Activated CD4-positive, alpha-beta T cell treated with anti-CD3 and anti-CD28 coated beads, Interleukin-2, amount 10 ng/mL, durations not matched to agents 24 days and 14 days (primary cell): ENCODE data around the gene TSPAN6. TPM values are rescaled to one million over a fixed set of nuclear protein-coding genes. Genes with fewer than 3 reads are reported as not detected.

Source experiments
- DNase-seq: peaks from one replicate; pipeline ENCODE4 v3.0.0; 2022
- H3K27ac Mint-ChIP-seq: one replicate; pipeline ENCODE4 v1.8.0; 2022; ENCODE audit warnings: mild to moderate bottlenecking, mixed read lengths
- H3K27me3 Mint-ChIP-seq: one replicate; pipeline ENCODE4 v1.8.0; 2022; ENCODE audit warnings: mixed read lengths
- H3K36me3 Mint-ChIP-seq: one replicate; pipeline ENCODE4 v1.8.0; 2022; ENCODE audit warnings: low read depth, mild to moderate bottlenecking, mixed read lengths
- H3K4me1 Mint-ChIP-seq: one replicate; pipeline ENCODE4 v1.8.0; 2021; ENCODE audit warnings: mixed read lengths
- H3K4me3 Mint-ChIP-seq: one replicate; pipeline ENCODE4 v1.8.0; 2022; ENCODE audit warnings: mild to moderate bottlenecking, moderate library complexity, mixed read lengths
- H3K9me3 Mint-ChIP-seq: one replicate; pipeline ENCODE4 v1.8.0; 2021; ENCODE audit warnings: mixed read lengths
- intact Hi-C: fragments of 100-400 bp; cut with micrococcal nuclease; formaldehyde crosslinking; loops from one replicate; pipeline ENCODE4 v1.15.1; 2023
- total RNA-seq: library from RNA; stranded (reverse); gene quantifications from 2 replicates; pipeline ENCODE4 v1.2.3, GENCODE V29; 2022

TSPAN6 gene, protein sequence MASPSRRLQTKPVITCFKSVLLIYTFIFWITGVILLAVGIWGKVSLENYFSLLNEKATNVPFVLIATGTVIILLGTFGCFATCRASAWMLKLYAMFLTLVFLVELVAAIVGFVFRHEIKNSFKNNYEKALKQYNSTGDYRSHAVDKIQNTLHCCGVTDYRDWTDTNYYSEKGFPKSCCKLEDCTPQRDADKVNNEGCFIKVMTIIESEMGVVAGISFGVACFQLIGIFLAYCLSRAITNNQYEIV
- total RNA-seq = 0.12 TPM in 1 of 2 replicates, not detected in the other

- Mint-ChIP-seq H3K9me3 (no peaks in the 10 kb centered on the region), H3K4me3 (peak within 1 kb of the TSS; percentile 88), H3K4me1 (peaks cover 6% of the 10 kb centered on the region), H3K27me3 (peaks cover 24% of the 10 kb centered on the region), H3K36me3 (no peaks in the 10 kb centered on the region), H3K27ac (peak within 1 kb of the TSS; percentile 57)
- intact Hi-C loops = loop anchor here (2.0 kb wide), 1 partner anchor 124 kb away; no protein-coding TSS in a partner anchor
- peak; percentile 88 for DNase-seq
Measured at GRCh38 chrX:100636321-100636991, at the start of gene TSPAN6. Gene TSPAN6, minus strand, starts transcription at chrX:100636806. Its CDS starts 112 bp downstream, at chrX:100636694.

DNA sequence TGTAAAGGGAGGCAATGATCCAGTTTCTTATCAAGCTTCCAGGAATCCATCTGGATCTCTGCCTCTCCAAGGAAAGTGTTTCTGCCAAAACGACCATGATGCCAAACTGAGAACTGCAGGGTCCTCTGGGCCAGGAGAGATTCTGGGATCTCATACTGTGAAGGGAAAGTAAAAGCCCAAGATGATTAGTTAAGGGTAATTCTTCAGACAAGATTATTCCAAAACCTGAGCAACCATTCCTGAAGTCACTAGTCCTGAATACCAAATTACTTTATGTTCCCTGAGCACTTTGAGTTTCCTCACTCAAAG is 49.3 kb upstream of the TSPAN6 start:
- Mint-ChIP-seq H3K36me3 (no peaks in the 10 kb centered on the region), H3K9me3 (no peaks in the 10 kb centered on the region), H3K27ac (no peak overlapping the region), H3K4me3 (no peak overlapping the region), H3K27me3 (peaks cover 1% of the 10 kb centered on the region), H3K4me1 (peaks cover 8% of the 10 kb centered on the region)
- intact Hi-C loops = loop anchor here (1.0 to 5.0 kb wide), 2 partner anchors 82 to 601 kb away; no protein-coding TSS in a partner anchor
- no peak for DNase-seq

DNA sequence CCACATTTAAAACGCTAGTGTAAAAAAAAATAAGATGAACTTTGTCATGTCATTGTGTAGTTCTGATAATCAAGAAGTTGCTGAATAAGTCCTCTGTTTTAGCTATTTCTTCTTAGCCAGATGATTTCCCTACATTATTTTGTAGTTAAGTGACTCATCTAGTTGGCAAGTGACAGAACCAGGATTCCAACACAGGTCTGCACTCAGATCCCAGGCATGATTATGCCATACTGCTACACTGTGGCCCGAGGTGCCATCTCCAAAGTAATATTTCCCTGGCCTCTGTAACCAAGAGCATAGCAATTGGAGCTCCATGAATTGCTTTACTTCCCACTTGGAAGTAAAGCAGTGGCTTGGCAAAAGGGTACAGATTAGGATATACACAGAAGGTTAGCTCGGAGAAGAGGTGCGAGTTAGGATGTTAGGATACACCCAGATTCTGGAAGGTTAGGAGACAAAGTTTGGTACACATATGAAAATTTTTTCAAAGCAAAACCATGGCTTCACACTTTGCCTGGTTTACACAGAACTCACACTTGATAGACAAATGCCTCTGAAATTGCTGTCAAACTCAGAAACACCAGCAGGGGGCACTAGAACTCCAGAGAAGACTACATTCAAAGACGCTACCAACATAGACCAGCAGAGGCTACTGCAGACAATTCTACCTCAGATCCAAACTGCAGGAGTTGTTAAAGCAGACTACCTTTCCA is 48.8 kb upstream of the TSPAN6 start:
- peaks cover 5% of the 10 kb centered on the region for H3K27me3 Mint-ChIP-seq
- no peaks in the 10 kb centered on the region for H3K9me3 Mint-ChIP-seq
- H3K36me3 Mint-ChIP-seq = no peaks in the 10 kb centered on the region
- no peak overlapping the region for H3K4me3 Mint-ChIP-seq
- intact Hi-C loops = loop anchor here (1.0 to 5.0 kb wide), 2 partner anchors 83 to 602 kb away; no protein-coding TSS in a partner anchor
- DNase-seq = peak; percentile 87
- H3K27ac Mint-ChIP-seq = no peak overlapping the region
- H3K4me1 Mint-ChIP-seq = peaks cover 8% of the 10 kb centered on the region

- Mint-ChIP-seq H3K4me3 (no peak overlapping the region), H3K9me3 (no peaks in the 10 kb centered on the region), H3K27ac (no peak overlapping the region), H3K27me3 (peaks cover 5% of the 10 kb centered on the region), H3K4me1 (peaks cover 8% of the 10 kb centered on the region), H3K36me3 (no peaks in the 10 kb centered on the region)
- DNase-seq = no peak
- intact Hi-C loops = no loop called here
Measured at GRCh38 chrX:100682939-100683338, 46.3 kb upstream of the TSPAN6 start.

DNA sequence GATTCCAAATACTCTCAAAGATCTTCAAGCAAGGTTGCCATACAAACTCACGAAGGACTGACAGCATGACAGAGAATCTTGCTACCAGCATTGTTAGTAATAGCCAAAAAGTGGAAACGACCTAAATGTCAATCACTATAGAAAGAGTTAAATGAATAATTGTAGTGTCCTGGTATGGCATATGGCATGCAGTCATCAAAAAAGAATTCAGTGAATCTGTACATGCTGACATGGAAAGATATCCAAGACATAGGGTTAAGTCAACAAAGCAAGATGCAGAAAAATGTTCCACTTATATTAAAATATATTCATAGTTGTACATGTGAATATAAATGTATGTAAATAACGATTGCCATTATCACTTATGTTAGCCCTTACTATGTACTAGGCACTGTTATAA is 45.0 kb upstream of the TSPAN6 start:
- Mint-ChIP-seq H3K27me3 (peaks cover 9% of the 10 kb centered on the region), H3K4me1 (no peaks in the 10 kb centered on the region), H3K36me3 (no peaks in the 10 kb centered on the region), H3K9me3 (no peaks in the 10 kb centered on the region), H3K27ac (no peak overlapping the region), H3K4me3 (no peak overlapping the region)
- no peak for DNase-seq
- intact Hi-C loops = no loop called here

- H3K27me3 Mint-ChIP-seq = peaks cover 10% of the 10 kb centered on the region
Measured at GRCh38 chrX:100680756-100681155, 44.1 kb upstream of the TSPAN6 start.

GRCh38 chrX:100677611-100678181 is 41.1 kb upstream of the TSPAN6 start:
- Mint-ChIP-seq H3K4me3 (no peak overlapping the region), H3K27ac (no peak overlapping the region), H3K4me1 (peaks cover 3% of the 10 kb centered on the region), H3K9me3 (no peaks in the 10 kb centered on the region), H3K36me3 (no peaks in the 10 kb centered on the region), H3K27me3 (peaks cover 9% of the 10 kb centered on the region)
- intact Hi-C loops = no loop called here
- no peak for DNase-seq

More at GRCh38 chrX:100680756-100681155, 44.1 kb upstream of the TSPAN6 start:
- no peak for DNase-seq
- Mint-ChIP-seq H3K4me1 (no peaks in the 10 kb centered on the region), H3K27ac (no peak overlapping the region), H3K9me3 (no peaks in the 10 kb centered on the region), H3K4me3 (no peak overlapping the region), H3K36me3 (no peaks in the 10 kb centered on the region)
- intact Hi-C loops = no loop called here

- intact Hi-C loops = no loop called here
- Mint-ChIP-seq H3K4me3 (no peak overlapping the region), H3K27ac (no peak overlapping the region), H3K36me3 (no peaks in the 10 kb centered on the region), H3K4me1 (peaks cover 3% of the 10 kb centered on the region), H3K27me3 (peaks cover 6% of the 10 kb centered on the region), H3K9me3 (no peaks in the 10 kb centered on the region)
- DNase-seq = no peak
Measured at GRCh38 chrX:100674705-100675104, 38.1 kb upstream of the TSPAN6 start.

DNA sequence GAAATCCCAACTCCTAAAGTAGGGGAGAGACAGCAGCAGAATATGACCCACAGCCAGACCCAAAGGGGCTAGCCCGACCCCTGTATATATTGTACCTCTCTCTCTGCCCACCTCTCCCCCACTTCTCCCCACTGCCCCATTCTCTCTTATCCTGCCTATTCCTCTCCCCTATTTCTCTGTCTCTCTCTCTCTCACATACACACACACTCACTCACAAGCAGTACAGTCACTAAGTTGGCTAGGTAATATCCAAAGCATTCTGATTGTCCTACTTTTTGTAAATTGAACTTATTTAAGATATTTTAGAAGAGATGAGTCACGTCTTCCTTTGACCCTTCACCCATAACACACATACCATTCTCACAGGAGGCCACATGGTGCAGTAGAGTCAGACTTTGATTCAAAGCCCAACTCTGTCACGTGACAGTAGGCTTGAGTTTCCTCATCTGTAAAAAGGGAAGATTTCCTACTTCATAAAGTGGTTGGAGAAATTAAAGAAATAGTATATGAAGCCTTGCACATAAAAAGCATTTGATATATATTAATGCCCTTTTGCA is 36.9 kb upstream of the TSPAN6 start:
- Mint-ChIP-seq H3K27me3 (peaks cover 6% of the 10 kb centered on the region), H3K4me3 (no peak overlapping the region), H3K36me3 (no peaks in the 10 kb centered on the region), H3K27ac (no peak overlapping the region), H3K9me3 (no peaks in the 10 kb centered on the region), H3K4me1 (peaks cover 3% of the 10 kb centered on the region)
- intact Hi-C loops = no loop called here
- no peak for DNase-seq

- Mint-ChIP-seq H3K27me3 (peaks cover 6% of the 10 kb centered on the region), H3K4me3 (no peak overlapping the region), H3K4me1 (peaks cover 3% of the 10 kb centered on the region), H3K9me3 (no peaks in the 10 kb centered on the region), H3K27ac (no peak overlapping the region), H3K36me3 (no peaks in the 10 kb centered on the region)
- intact Hi-C loops = no loop called here
- no peak for DNase-seq
Measured at GRCh38 chrX:100672966-100673365, 36.4 kb upstream of the TSPAN6 start.

- Mint-ChIP-seq H3K27me3 (no peaks in the 10 kb centered on the region), H3K4me3 (no peak overlapping the region), H3K36me3 (no peaks in the 10 kb centered on the region), H3K9me3 (no peaks in the 10 kb centered on the region), H3K4me1 (no peaks in the 10 kb centered on the region), H3K27ac (no peak overlapping the region)
- DNase-seq = no peak
- intact Hi-C loops = no loop called here
Measured at GRCh38 chrX:100663642-100664041, 27.0 kb upstream of the TSPAN6 start.

DNA sequence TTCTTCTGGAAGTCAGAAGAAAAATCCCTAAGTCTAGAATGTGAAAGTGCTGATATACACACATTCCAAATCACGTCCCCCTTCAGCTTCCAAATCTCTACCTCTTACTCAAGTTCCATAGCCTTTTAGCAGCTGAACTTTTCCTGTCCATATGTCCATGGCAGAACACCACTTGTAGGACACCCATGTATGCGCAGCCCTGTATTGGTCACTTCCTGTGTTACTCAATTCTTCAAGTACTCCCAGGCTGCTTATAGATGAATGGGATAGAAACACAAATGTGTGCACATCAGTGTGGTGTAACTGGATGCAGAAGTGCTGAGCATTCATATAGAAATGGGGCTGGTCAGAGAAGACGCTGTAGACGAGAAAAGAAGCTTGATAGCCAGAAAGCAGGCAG is 26.2 kb upstream of the TSPAN6 start:
- no peaks in the 10 kb centered on the region for H3K9me3 Mint-ChIP-seq
- H3K4me1 Mint-ChIP-seq = no peaks in the 10 kb centered on the region
- no peaks in the 10 kb centered on the region for H3K27me3 Mint-ChIP-seq
- no peak for DNase-seq
- no peak overlapping the region for H3K27ac Mint-ChIP-seq
- no peaks in the 10 kb centered on the region for H3K36me3 Mint-ChIP-seq
- intact Hi-C loops = no loop called here
- H3K4me3 Mint-ChIP-seq = no peak overlapping the region

- no peak overlapping the region for H3K27ac Mint-ChIP-seq
- no peaks in the 10 kb centered on the region for H3K4me1 Mint-ChIP-seq
- no peak for DNase-seq
- H3K36me3 Mint-ChIP-seq = no peaks in the 10 kb centered on the region
- no peaks in the 10 kb centered on the region for H3K27me3 Mint-ChIP-seq
- intact Hi-C loops = no loop called here
- no peak overlapping the region for H3K4me3 Mint-ChIP-seq
- no peaks in the 10 kb centered on the region for H3K9me3 Mint-ChIP-seq
Measured at GRCh38 chrX:100662170-100662569, 25.6 kb upstream of the TSPAN6 start.
